Right cardiac atrium (tissue), 5 donors: ENCODE measurements around the gene LLGL2. TPM values are rescaled to one million over a fixed set of nuclear protein-coding genes. Genes with fewer than 3 reads are reported as not detected.
"Not testable (repeated sequence)": the region's sequence is repeated elsewhere in the genome, so short reads cannot be mapped to it uniquely, and the experiment has no call there.

Experiments used
- ATAC-seq, 2 donors: fragments of 200-7000 bp; cut with Tn5 transposase; one replicate each; pipeline versions ENCODE4 v1.8.0 to v1.9.1; 2020; ENCODE audit warnings: moderate library complexity in 2 of 2, mild to moderate bottlenecking in 1 of 2
- DNase-seq, 3 donors: peaks; one replicate each; pipeline ENCODE4 v3.0.0-alpha.2; 2020
- H3K27ac ChIP-seq: one replicate; pipeline ENCODE4 v1.5.1; 2013; ENCODE audit warnings: mild to moderate bottlenecking, low read length, control low read depth, moderate library complexity
- H3K27me3 ChIP-seq: one replicate; pipeline ENCODE4 v1.6.1; 2013; ENCODE audit not compliant: control insufficient read depth, insufficient read depth
- H3K4me1 ChIP-seq: one replicate; pipeline ENCODE4 v1.6.1; 2013; ENCODE audit warnings: low read length; ENCODE audit not compliant: control insufficient read depth, insufficient read depth
- H3K4me3 ChIP-seq: one replicate; pipeline ENCODE4 v1.5.1; 2013; ENCODE audit warnings: low read length, control low read depth
- H3K9me3 ChIP-seq: one replicate; pipeline ENCODE4 v1.6.1; 2013; ENCODE audit warnings: low read length; ENCODE audit not compliant: control insufficient read depth
- WGBS: extraction: QIAGEN DNeasy Blood & Tissue Kit; methylation state at CpG from one replicate; pipeline ENCODE4 v1.1.7; 2013; 5-methylcytosine and 5-hydroxymethylcytosine counted together
- intact Hi-C, 4 donors: fragments of 100-400 bp; cut with DNase I; formaldehyde crosslinking; loops; one replicate each; pipeline versions ENCODE4 v1.11.0 to v1.14.0; 2022 to 2023
- polyA plus RNA-seq: library from polyadenylated mRNA; stranded (reverse); fragments of 200-250 nt; gene quantifications from one replicate; pipeline ENCODE4 v1.2.3, GENCODE V29; 2013
- total RNA-seq, 4 donors: library from RNA; stranded (reverse); fragmentation: NEBNext Ultra II Directional; extraction: Animal tissue kit (Norgen Biotek cat#: 25700); gene quantifications; one replicate each; pipeline ENCODE4 v1.2.1, GENCODE V29; 2021
- donor health status: healthy with polysubstance abuse.
- donor health status: DM: no; HTN: yes; CAD: no.
- donor health status: DM: no; HTN: no; CAD: no.
- donor health status: DM: no; HTN: yes; CAD: no; lungs with severe emphysema.
- donor health status: DM: yes; HTN: yes; CAD: no.

The LLGL2 gene
- total and polyA plus RNA-seq, 5 donors, result 5.7 to 10.4 (median 8.6) TPM

DNA sequence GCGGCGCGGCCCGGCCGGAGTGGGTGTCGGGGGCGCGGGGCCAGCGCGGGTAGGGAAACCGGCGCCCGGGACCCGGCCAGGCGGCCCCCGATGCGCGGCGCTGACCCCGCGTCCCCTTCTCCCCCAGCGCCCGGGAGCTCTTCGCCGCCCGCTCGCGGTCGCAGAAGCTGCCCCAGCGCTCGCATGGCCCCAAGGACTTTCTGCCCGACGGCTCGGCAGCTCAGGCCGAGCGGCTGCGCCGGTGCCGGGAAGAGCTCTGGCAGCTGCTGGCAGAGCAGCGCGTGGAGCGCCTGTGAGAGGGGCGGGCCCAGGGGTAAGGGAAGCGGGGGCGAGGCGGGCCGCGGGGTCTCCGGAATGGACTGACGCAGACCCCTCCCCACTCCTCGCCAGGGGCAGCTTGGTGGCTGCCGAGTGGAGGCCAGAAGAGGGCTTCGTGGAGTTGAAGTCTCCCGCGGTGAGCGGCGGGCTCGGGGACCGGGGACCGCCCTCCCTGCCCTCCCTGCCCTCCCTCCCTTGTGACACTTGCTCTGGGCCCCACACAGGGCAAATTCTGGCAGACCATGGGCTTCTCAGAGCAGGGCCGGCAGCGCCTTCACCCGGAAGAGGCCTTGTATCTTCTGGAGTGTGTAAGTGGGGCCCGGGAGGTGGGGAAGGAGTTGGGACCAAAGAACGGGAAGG lies 8.7 kb upstream of the LLGL2 start:
- H3K4me3 ChIP-seq, result peak overlapping the region; percentile 73
- H3K4me1 ChIP-seq, result peaks cover 7% of the 10 kb centered on the region
- no peaks in the 10 kb centered on the region for H3K27me3 ChIP-seq
- no peaks in the 10 kb centered on the region for H3K9me3 ChIP-seq
- no peak for ATAC-seq
- H3K27ac ChIP-seq, result no peak overlapping the region
- WGBS, result 1% methylated on average over 65 of the region's 65 CpGs
- peak in 2 of 3 donors; percentile 72 to 76 for DNase-seq
- intact Hi-C loops, result loop anchor here in 3 of 4 donors (2.0 to 5.0 kb wide), 3 partner anchors 71 to 89 kb away; partner anchors contain the start of gene MYO15B (in 1 of the 3)

DNA sequence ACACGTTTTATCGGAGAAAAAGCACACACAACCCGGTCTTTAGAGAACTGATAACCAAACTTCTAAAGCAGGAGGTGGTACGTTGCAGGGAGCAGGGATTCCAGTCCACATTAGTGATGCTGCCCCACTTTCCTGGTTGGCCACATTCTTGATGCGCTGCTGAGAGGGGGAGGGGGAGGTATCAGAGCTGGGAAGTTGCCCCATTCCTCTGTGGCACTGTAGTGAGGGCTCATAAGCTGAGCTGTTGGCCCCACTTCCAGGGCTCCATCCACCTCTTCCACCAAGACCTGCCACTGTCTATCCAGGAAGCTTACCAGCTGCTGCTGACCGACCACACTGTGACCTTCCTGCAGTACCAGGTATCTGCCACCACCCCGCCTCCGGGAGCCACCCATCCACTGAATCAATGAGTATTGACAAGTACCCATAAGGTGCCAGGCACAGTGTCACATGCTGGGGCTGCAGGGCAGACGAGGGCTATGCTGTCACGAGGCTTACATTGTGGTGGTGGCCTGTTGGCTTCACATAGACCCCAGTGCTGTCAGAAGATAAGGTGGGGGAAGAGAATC lies 8.1 kb upstream of the LLGL2 start:
- Histone ChIP-seq H3K27me3 (no peaks in the 10 kb centered on the region), H3K27ac (no peak overlapping the region), H3K4me1 (peaks cover 5% of the 10 kb centered on the region), H3K4me3 (peak overlapping the region; percentile 73), H3K9me3 (no peaks in the 10 kb centered on the region)
- intact Hi-C loops, result loop anchor here in 3 of 4 donors (2.0 to 5.0 kb wide), 3 partner anchors 70 to 90 kb away; partner anchors contain the start of gene MYO15B (in 1 of the 3)
- no peak for ATAC-seq
- no peak for DNase-seq
- WGBS, result 39% methylated on average over 10 of the region's 10 CpGs

DNA sequence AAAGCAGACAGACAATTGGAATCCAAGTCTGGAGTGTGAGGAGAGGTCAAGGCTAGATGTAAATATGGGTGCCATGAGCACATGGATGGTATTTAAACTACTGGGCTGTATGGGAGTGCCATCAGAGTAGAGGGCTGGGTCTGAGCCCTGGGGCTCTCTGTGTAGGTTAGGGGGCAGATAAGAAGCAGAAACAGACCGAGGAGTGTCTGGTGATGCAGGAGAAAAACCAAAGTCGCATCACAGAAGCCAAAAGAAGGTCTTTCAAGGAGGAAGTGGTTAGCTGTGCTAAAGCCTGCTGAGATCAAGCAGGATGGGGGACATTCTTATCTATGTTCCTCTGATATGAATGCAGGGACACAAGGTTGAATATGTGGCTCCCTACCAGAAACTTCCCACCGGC lies 7.3 kb upstream of the LLGL2 start:
- 79% methylated on average over 3 of the region's 3 CpGs for WGBS
- Histone ChIP-seq H3K27me3 (no peaks in the 10 kb centered on the region), H3K4me3 (no peak overlapping the region), H3K4me1 (peaks cover 5% of the 10 kb centered on the region), H3K27ac (no peak overlapping the region), H3K9me3 (no peaks in the 10 kb centered on the region)
- ATAC-seq, result no peak
- intact Hi-C loops, result loop anchor here in 2 of 4 donors (5.0 kb wide), 2 partner anchors 69 to 91 kb away; partner anchors contain the start of gene MYO15B (in 1 of the 2)
- DNase-seq, result no peak

DNA sequence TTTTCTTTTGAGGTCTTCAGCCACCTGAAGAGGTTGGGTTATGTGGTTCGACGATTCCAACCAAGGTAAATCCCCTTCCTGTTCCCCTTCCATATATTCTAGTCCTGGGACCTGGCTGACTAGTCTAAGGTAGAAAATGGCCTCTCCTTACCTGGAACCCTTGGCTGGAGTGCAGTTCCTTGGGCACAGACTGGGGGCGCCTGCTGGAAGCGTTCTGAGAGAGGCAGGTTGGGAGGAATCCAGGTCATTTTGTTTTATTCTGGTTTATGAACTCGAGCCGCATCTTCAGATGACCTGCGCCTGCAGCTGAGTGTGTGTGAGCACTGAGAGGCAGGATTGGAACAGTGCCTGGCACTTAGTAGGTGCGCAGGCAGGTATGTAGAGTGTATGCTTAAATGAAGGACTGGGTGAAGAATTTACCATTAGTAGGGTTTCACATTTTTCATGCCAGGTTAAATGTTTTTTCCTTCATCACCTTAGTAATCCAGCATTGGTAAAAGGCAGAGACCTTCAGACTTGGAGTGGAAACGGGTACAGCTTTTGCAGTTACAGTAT lies 6.4 kb upstream of the LLGL2 start:
- H3K4me3 ChIP-seq, result no peak overlapping the region
- DNase-seq (peak in 1 of 3 donors; percentile 44), ATAC-seq (no peak)
- WGBS, result 94% methylated on average over 9 of the region's 9 CpGs
- intact Hi-C loops, result loop anchor here in 2 of 4 donors (5.0 kb wide), 2 partner anchors 68 to 92 kb away; partner anchors contain the start of gene MYO15B (in 1 of the 2)
- H3K27ac ChIP-seq, result no peak overlapping the region
- no peaks in the 10 kb centered on the region for H3K9me3 ChIP-seq
- no peaks in the 10 kb centered on the region for H3K27me3 ChIP-seq
- peaks cover 5% of the 10 kb centered on the region for H3K4me1 ChIP-seq

DNA sequence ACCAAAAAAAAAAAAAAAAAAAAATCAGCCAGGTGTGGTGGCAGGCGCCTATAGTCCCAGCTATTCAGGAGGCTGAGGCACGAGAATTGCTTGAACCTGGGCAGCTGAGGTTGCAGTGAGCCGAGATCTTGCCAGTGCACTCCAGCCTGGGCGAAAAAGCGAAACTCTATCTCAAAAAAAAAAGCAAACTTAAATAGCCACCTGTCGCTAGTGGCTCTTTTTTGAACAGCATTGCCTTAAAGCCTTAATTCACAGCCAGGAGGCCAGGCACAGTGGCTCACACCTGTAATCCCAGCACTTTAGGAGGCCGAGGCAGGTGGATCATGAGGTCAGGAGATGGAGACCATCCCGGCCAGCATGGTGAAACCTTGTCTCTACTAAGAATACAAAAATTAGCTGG lies 5.1 kb upstream of the LLGL2 start:
- DNase-seq, result peak in 1 of 3 donors; percentile 22
- H3K4me1 ChIP-seq, H3K27ac ChIP-seq, H3K4me3 ChIP-seq, ATAC-seq, H3K27me3 ChIP-seq, H3K9me3 ChIP-seq: not testable (repeated sequence)
- 91% methylated on average over 8 of the region's 8 CpGs for WGBS
- intact Hi-C loops, result loop anchor here in 1 of 4 donors (10.0 kb wide), 1 partner anchor 64 kb away; the partner anchor contains the start of gene MYO15B

DNA sequence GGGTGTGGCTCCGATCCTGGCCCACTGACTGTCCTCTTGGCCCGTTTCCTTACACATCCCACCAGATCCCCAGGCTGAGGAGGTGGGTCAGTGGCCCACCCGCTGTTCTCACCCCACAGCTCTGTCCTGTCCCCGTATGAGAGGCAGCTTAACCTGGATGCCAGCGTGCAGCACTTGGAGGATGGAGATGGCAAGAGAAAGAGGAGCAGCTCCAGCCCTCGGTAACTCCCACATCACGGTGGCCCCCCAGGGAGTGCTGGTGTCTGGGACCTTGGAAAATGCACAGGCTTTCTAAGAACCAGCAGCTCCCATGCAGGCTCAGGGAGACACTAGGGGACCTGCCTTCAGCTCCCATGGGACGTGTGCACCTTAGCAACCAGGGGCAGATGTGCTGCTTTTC lies 4.2 kb upstream of the LLGL2 start:
- no peak overlapping the region for H3K4me3 ChIP-seq
- DNase-seq, result no peak
- WGBS, result 89% methylated on average over 8 of the region's 8 CpGs
- no peaks in the 10 kb centered on the region for H3K27me3 ChIP-seq
- peaks cover 5% of the 10 kb centered on the region for H3K4me1 ChIP-seq
- H3K27ac ChIP-seq, result no peak overlapping the region
- no peaks in the 10 kb centered on the region for H3K9me3 ChIP-seq
- ATAC-seq, result no peak
- intact Hi-C loops, result loop anchor here in 1 of 4 donors (10.0 kb wide), 1 partner anchor 64 kb away; the partner anchor contains the start of gene MYO15B

DNA sequence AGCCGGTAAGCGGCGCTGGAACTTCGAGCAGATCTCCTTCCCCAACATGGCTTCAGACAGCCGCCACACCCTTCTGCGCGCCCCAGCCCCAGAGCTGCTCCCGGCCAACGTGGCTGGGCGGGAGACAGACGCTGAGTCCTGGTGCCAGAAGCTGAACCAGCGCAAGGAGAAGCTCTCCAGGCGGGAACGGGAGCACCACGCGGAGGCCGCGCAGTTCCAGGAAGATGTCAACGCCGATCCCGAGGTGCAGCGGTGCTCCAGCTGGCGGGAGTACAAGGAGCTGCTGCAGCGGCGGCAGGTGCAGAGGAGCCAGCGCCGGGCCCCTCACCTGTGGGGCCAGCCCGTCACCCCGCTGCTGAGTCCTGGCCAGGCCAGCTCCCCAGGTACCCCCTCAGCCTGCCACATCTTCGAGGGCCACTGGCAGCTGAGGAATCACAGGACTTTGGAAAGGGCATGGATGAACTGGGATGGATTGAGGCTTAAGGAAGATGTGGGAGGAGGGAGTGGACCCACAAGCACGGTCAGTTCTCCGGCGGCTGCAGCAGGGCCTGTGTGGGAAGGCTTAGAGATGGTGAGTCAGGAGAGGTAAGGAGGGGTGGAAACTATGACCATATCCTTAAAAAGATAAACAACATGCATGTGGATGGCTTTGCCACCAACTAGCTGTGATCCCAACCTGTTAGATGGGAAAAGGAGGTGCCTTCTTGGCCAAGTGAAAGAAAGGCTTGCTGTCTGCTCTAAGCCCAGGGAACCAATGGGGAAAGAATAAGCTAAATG lies 3.4 kb upstream of the LLGL2 start:
- no peaks in the 10 kb centered on the region for H3K9me3 ChIP-seq
- H3K27me3 ChIP-seq, result no peaks in the 10 kb centered on the region
- 91% methylated on average over 33 of the region's 33 CpGs for WGBS
- no peak for DNase-seq
- H3K4me3 ChIP-seq, result no peak overlapping the region
- H3K27ac ChIP-seq, result no peak overlapping the region
- H3K4me1 ChIP-seq, result peaks cover 3% of the 10 kb centered on the region
- intact Hi-C loops, result loop anchor here in 1 of 4 donors (10.0 kb wide), 1 partner anchor 63 kb away; the partner anchor contains the start of gene MYO15B
- ATAC-seq, result no peak

DNA sequence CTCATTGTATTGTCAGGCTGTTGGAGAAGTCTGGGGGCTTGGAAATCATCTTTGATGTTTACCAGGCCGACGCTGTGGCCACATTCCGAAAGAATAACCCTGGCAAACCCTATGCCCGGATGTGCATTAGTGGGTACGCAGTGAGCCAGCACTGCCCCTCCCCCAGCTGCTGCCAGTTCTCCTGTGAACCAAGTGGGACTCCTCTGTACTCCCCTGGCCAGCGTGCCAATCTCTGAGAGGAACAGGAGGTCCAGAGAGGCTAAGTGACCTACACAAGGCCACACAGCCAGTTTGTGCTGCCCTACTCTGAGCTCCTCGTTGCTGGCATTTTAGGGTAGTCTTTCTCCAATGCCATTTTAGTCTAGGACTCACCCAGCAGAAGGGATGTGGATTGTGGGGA lies 1.9 kb upstream of the LLGL2 start:
- intact Hi-C loops, result loop anchor here in 1 of 4 donors (10.0 kb wide), 1 partner anchor 61 kb away; the partner anchor contains the start of gene MYO15B
- ATAC-seq, result no peak

DNA sequence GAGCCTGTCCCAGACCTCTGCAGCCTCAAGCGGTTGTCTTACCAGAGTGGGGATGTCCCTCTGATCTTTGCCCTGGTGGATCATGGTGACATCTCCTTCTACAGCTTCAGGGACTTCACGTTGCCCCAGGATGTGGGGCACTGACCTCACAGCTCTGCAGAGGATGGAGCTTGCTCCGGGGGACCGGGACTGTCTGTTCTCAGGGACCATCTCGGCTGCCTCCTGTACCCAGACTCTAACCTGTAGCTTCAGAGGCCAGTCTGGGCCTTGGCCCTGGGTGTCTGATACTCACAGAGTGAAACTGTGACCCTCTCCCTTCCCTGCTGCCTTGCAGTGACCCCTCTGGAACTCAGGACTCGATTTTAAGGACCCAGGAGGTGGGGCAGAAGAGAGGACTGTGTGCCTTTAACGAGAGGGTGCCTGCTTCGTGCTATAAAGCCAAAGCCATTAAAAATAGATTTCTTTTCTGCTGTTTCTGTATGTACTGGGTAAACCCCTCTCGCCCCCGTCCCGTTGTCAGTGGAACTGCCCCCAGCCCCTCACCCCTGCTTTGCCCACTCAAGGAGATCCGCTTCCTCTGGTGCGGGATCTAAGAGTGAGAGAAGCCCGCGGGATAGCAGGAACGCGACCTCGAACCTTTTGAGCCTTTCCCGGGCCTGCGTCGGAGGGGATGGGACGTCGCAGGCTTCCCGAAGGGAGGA lies 1.1 kb upstream of the LLGL2 start:
- WGBS, result 25% methylated on average over 24 of the region's 24 CpGs
- peak overlapping the region; percentile 68 for H3K4me3 ChIP-seq
- H3K27ac ChIP-seq, result no peak overlapping the region
- no peaks in the 10 kb centered on the region for H3K9me3 ChIP-seq
- intact Hi-C loops, result loop anchor here in 1 of 4 donors (10.0 kb wide), 1 partner anchor 60 kb away; the partner anchor contains the start of gene MYO15B
- no peak for DNase-seq
- no peaks in the 10 kb centered on the region for H3K4me1 ChIP-seq
- H3K27me3 ChIP-seq, result no peaks in the 10 kb centered on the region
- peak in 1 of 2 donors; percentile 2 for ATAC-seq

More for the DNA sequence above, 1.9 kb upstream of the LLGL2 start:
- no peak for DNase-seq
- Histone ChIP-seq H3K27me3 (no peaks in the 10 kb centered on the region), H3K9me3 (no peaks in the 10 kb centered on the region), H3K4me3 (no peak overlapping the region), H3K27ac (no peak overlapping the region), H3K4me1 (no peaks in the 10 kb centered on the region)
- 95% methylated on average over 7 of the region's 7 CpGs for WGBS
